HepG2 (cell line): ENCODE measurements around the gene C9orf40. TPM values are rescaled to one million over a fixed set of nuclear protein-coding genes. Genes with fewer than 3 reads are reported as not detected.

ENCODE experiments used
- CEBPZ ChIP-seq: IDR thresholded peaks from 2 replicates; pipeline ENCODE4 v1.6.1; 2012; ENCODE audit warnings: low read length, improper control_type of control experiment
- HNF1A ChIP-seq, 2 experiments: sonication (generic) in 1 of 2; formaldehyde crosslinking in 1 of 2; IDR thresholded peaks; 2 replicates each; pipeline versions ENCODE4 v1.4.0 to v1.6.1; 2016 to 2020; ENCODE audit warnings: borderline replicate concordance in 1 of 2, low read depth in 1 of 2, mild to moderate bottlenecking in 1 of 2, missing genetic modification reagents in 1 of 2
- KLF15 ChIP-seq: sonication (generic); formaldehyde crosslinking; IDR thresholded peaks from 2 replicates; pipeline ENCODE4 v1.8.1; 2023; ENCODE audit warnings: borderline replicate concordance, mild to moderate bottlenecking, inconsistent platforms, missing genetic modification reagents, mixed read lengths
- PAF1 ChIP-seq: IDR thresholded peaks from 2 replicates; pipeline ENCODE4 v1.6.1; 2016; ENCODE audit warnings: missing genetic modification reagents, missing compliant biosample characterization
- PHF8 ChIP-seq: sonication (generic); formaldehyde crosslinking; IDR thresholded peaks from 2 replicates; pipeline ENCODE4 v1.5.0; 2020; ENCODE audit warnings: missing genetic modification reagents
- POLR2G ChIP-seq: fragments of 200-400 bp; formaldehyde crosslinking; IDR thresholded peaks from 2 replicates; pipeline ENCODE4 v1.6.1; 2018; ENCODE audit warnings: mild to moderate bottlenecking, low read depth, low read length, moderate library complexity
- SALL1 ChIP-seq: sonication (generic); formaldehyde crosslinking; IDR thresholded peaks from 2 replicates; pipeline ENCODE4 v1.8.0; 2022; ENCODE audit warnings: mild to moderate bottlenecking, missing genetic modification reagents
- SMARCE1 ChIP-seq: fragments of 450-650 bp; IDR thresholded peaks from 2 replicates; pipeline ENCODE4 v1.6.1; 2017; ENCODE audit warnings: borderline replicate concordance
- TBL1XR1 ChIP-seq: fragments of 150-350 bp; IDR thresholded peaks from 2 replicates; pipeline ENCODE4 v1.6.1; 2014; ENCODE audit warnings: borderline replicate concordance, low read length; ENCODE audit not compliant: partially characterized antibody
- ZBTB20 ChIP-seq: sonication (generic); formaldehyde crosslinking; IDR thresholded peaks from 2 replicates; pipeline ENCODE4 v1.8.1; 2023; ENCODE audit warnings: missing genetic modification reagents, low read depth, mild to moderate bottlenecking, borderline replicate concordance
- ZMYM2 ChIP-seq: sonication (generic); formaldehyde crosslinking; IDR thresholded peaks from 2 replicates; pipeline ENCODE4 v1.8.0; 2022; ENCODE audit warnings: mild to moderate bottlenecking, missing genetic modification reagents
- ZNF510 ChIP-seq: sonication (generic); formaldehyde crosslinking; IDR thresholded peaks from 2 replicates; pipeline ENCODE4 v1.4.0; 2020; ENCODE audit warnings: low read depth, mild to moderate bottlenecking, missing genetic modification reagents
- ZNF615 ChIP-seq: sonication (generic); formaldehyde crosslinking; IDR thresholded peaks from 2 replicates; pipeline ENCODE4 v1.5.0; 2020; ENCODE audit warnings: mild to moderate bottlenecking, missing genetic modification reagents, borderline replicate concordance
- ZNF616 ChIP-seq: sonication (generic); formaldehyde crosslinking; IDR thresholded peaks from 2 replicates; pipeline ENCODE4 v1.5.0; 2020; ENCODE audit warnings: low read depth, mild to moderate bottlenecking, missing genetic modification reagents
- ZNF780A ChIP-seq: sonication (generic); formaldehyde crosslinking; IDR thresholded peaks from 2 replicates; pipeline ENCODE4 v1.8.0; 2022; ENCODE audit warnings: mild to moderate bottlenecking, missing genetic modification reagents, moderate library complexity
- polyA plus RNA-seq, 8 experiments: library from polyadenylated mRNA; depleted of rRNA in 3 of 8; stranded (reverse) in 7 of 8; unstranded in 1 of 8; fragments of >200 nt; fragmentation: Illumina TruSeq in 4 of 8; extraction: Trizol in 4 of 8; gene quantifications; 2 replicates each; pipeline versions ENCODE4 v1.2.1 to v1.2.3, GENCODE V29; 2011 to 2016; ENCODE audit warnings: low read depth in 4 of 8, missing spikeins in 1 of 8, mixed read lengths in 1 of 8; ENCODE audit not compliant: insufficient read depth in 1 of 8
- total RNA-seq, 5 experiments: library from RNA; depleted of rRNA; stranded (reverse); fragments of >200 nt; fragmentation: Illumina TruSeq; extraction: Trizol; gene quantifications; 2 replicates each; pipeline ENCODE4 v1.2.3, GENCODE V29; 2016; ENCODE audit warnings: low read depth in 1 of 5
- TF ChIP-seq, protein P1 (sequence below): sonication (generic); formaldehyde crosslinking; conservative IDR thresholded peaks from 2 replicates; pipeline ENCODE4 v1.8.1; 2023; ENCODE audit warnings: missing genetic modification reagents
- TF ChIP-seq, protein P2 (sequence below): sonication (generic); formaldehyde crosslinking; IDR thresholded peaks from 2 replicates; pipeline ENCODE4 v1.4.0; 2020; ENCODE audit warnings: missing genetic modification reagents

C9orf40 gene
- total and polyA plus RNA-seq, 2 of the 13 experiments (the other 11 are each of a cell fraction or from before 2014, with no cell fraction given), result 3.0 to 13.5 TPM

GRCh38 chr9:74952201-74953151 is at the start of gene C9orf40 (continued):
- TF ChIP-seq CEBPZ, result no peak
- no peak for TF ChIP-seq TBL1XR1
- TF ChIP-seq HNF1A (IDR thresholded peaks at IDR 0.05; ENCODE audit: low read depth), result no peak
- peak; percentile 65; the same call in 1 of the 2 replicates for TF ChIP-seq HNF1A (CRISPR knock-in tag; IDR thresholded peaks at IDR 0.05; ENCODE audit: borderline replicate concordance)
- peak; percentile 69 for TF ChIP-seq KLF15 (CRISPR knock-in tag)
- no peak for TF ChIP-seq ZBTB20 (CRISPR knock-in tag)
- TF ChIP-seq ZNF615, result 0 out of 2 replicates have a peak, but pooled peaks have one; percentile 27
- peak; percentile 67; the same call in 1 of the 2 replicates for TF ChIP-seq ZMYM2 (CRISPR knock-in tag)
- no peak for TF ChIP-seq SMARCE1
- peak; percentile 69; the same call in 1 of the 2 replicates for TF ChIP-seq ZNF616
- peak; percentile 68 for TF ChIP-seq SALL1 (CRISPR knock-in tag)
- no peak for TF ChIP-seq PAF1 (CRISPR knock-in tag)
- TF ChIP-seq PHF8 (CRISPR knock-in tag), result peak; percentile 86
- TF ChIP-seq POLR2G, result peak; percentile 66
- TF ChIP-seq, protein P1, sequence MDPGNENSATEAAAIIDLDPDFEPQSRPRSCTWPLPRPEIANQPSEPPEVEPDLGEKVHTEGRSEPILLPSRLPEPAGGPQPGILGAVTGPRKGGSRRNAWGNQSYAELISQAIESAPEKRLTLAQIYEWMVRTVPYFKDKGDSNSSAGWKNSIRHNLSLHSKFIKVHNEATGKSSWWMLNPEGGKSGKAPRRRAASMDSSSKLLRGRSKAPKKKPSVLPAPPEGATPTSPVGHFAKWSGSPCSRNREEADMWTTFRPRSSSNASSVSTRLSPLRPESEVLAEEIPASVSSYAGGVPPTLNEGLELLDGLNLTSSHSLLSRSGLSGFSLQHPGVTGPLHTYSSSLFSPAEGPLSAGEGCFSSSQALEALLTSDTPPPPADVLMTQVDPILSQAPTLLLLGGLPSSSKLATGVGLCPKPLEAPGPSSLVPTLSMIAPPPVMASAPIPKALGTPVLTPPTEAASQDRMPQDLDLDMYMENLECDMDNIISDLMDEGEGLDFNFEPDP (CRISPR knock-in tag), result no peak
- TF ChIP-seq ZNF780A, result 0 out of 2 replicates have a peak, but pooled peaks have one; percentile 66
- TF ChIP-seq, protein P2, sequence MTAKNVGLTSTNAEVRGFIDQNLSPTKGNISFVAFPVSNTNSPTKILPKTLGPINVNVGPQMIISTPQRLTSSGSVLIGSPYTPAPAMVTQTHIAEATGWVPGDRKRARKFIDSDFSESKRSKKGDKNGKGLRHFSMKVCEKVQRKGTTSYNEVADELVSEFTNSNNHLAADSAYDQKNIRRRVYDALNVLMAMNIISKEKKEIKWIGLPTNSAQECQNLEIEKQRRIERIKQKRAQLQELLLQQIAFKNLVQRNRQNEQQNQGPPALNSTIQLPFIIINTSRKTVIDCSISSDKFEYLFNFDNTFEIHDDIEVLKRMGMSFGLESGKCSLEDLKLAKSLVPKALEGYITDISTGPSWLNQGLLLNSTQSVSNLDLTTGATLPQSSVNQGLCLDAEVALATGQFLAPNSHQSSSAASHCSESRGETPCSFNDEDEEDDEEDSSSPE, result peak; percentile 97
- TF ChIP-seq ZNF510, result peak; percentile 86; the same call in 1 of the 2 replicates
